ENCODE data around the gene IQCE.

IQCE gene

DNA sequence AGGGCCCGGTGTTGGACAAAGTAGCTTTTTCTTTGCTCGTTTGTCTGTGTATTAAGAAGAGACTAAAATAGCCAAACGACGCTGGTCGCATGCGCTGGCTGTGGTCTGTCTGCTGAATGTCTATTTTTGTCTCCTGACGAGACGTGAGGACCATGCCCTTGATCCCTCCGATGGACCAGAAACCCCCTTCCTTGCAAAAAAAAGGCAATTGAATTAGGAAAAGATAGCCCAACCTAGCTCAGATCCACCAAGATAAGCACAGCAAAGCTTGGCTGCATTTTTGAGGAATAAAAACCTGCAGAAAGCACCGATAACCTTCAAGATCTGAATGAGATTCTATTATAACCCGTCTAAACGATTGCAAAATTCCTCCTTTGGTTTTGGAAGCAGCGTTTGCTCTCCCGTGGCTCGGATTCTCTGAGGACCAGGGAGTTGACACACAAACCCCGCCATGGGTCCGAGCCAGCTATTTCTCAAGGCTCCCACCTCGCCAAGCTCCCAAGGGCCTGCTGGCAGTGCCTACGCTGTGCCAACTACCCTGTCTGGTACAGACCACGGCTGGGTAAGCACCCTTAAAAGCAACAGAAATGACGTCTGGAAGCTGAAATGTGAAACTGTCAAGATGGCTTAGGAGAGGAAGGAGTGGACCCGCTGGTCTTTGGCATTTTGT, 55.3 kb downstream of the IQCE start:
- no peak for DNase-seq (ENCODE audit: low read depth, low spot score)

DNA sequence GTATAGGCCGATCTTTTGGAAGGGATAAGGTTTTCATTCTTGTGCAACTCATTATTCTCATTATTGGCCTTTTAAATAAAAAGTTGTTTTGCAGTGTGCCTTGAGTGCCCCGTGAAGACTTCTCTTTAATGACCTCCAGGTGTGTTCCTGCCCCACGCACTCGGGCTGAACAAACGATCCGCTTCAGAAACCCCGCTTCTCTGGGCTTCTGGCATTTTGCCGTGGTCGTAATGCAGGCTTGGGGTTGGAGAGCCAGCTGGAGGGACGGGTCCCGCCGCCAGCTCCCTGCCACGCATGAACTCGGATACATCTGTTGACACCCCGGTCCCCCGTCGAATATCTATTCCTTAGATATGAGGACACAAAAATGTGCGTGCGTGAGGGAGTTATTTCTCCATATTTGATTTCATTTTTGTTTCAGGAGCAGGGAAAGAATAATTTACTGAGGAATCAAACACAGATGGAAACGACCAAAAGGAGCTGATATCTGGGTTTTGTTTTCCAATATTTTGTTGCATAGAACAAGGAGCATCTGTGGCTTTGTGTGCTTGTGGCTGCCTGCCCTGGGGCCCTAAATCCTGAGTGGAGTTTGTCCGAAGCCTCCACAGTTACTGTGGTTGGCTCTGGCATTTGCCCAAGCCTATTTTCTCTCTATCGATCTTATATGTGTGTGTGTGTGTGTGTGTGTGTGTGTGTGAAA, 56.0 kb downstream of the IQCE start:
- DNase-seq (ENCODE audit: low read depth, low spot score): no peak

- DNase-seq (ENCODE audit: low read depth, low spot score): no peak
Observed at GRCh38 chr7:2616387-2617324, 57.9 kb downstream of the IQCE start.

DNA sequence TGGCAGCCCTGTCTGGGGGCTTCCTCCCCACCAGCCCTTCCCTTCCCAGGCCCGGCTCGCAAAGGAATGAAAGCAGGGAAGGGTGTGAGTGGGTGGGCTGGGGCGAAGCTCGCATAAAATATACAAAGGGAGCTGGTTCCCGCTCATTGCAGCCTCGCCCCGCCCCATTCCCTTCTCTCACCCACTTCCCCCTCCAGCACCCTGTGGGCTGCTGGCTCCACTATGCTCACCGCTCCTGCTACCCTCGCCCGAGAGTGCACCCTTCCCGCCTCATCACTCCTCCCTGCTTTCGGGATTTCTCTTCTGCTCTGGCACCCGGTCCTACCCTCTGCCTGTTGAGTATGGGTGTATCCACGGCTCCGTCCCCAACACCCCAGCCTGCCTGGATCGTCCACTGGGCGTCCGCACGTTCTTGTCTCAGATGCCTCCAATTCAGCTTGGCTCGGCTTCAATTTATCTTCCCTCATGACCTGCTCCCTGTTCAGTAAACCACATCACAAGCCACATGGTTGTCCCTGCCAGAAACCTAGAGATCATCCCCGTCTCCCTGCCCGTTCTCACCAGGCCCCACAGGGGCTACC, 58.6 kb downstream of the IQCE start:
- no peak for DNase-seq (ENCODE audit: low read depth, low spot score)

DNA sequence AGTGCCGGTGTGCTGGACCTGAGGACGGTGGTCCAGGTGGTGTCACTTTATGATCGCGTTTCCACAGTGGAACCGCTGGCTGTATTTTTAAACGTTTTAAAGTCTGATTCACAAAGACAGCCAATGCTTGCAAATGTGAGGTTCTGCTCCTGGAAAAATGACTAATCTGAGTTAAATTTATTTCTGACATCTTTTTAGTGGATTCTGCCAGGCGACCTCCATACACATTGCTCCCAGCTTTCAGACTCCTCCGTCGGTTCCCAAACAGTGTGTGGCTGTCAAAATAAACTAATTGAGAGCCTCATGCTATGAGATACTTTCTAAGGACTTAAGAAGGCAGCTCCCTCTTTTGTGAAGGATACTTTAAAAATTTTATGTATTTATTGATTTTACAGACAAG, 60.3 kb downstream of the IQCE start:
- DNase-seq (ENCODE audit: low read depth, low spot score): no peak

DNA sequence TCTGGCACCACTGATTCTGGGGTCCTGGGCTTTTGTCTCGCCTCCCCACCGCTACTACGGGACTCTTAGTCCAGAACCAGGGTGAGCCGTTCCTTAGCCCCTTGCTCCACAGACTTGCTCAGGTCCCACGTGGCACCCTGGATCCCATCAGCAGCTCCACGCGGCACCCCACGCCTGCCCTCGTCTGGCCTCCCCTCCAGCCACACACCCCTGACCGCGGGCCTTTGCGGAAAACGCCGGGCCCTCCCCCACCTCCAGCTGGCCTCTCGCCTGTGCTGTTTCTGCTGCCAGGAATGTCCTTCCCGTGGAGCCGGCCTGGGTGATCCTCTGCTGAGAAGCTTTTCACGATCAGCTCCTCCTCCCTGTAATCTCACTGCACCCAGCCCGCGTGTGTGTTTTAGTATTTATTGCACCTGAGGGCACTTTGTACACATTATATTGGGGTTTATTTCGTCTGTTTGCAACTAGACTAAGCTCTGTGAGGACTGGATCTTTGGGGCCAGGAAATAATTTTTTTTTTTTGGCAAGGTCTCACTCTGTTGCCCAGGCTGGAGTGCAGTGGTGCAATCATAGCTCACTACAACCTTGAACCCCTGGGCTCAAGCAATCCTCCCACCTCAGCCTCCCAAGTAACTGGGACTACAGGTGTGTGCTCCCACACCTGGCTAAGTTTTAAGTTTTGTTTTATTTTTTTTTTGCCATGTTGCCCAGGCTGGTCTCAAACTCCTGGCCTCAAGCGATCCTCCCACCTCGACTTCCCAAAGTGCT, 62.5 kb downstream of the IQCE start:
- DNase-seq (ENCODE audit: low read depth, low spot score): peak; percentile 81

GRCh38 chr7:2621948-2622640, 63.3 kb downstream of the IQCE start:
- DNase-seq (ENCODE audit: low read depth, low spot score): peak; percentile 71

DNA sequence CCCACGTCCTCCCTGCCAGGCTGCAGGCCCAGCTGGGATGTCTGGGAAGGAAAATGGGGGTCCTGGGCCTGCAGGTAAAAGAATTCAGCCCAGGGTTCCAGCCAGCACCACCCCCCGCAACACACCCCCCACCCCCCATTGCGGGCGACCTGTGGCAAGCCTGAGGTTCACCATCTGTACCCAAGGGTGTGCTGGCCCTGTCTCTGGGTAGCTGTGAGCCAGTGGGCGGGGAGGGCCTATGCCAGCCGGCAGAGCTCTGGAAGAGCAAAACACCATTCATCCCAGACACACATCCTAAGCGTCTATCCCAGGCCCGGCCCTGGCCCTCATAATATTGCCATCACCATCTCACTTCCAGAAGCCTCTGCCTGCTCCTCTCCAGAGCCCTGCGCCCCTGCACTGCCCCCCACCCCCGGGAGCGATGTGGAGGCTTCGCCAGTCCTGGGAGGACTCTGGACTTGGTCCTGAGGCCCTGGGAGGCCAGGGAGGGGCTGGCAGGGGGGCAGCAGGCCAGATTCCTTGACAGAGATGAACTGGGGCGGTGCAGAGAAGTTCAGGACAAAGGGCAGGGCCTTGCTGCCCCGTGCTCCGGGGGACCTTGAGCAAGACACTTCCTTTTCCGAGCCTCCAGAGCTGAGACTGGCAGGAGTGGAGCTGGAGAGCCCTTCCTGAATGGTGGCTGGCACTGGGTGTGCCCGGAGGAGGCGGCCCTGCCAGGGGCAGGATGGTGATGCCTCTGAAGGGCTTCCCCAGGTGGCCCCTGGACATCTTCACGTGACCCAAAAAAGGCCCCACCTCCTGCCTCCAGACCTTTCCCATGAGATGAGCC, 64.3 kb downstream of the IQCE start:
- no peak for DNase-seq (ENCODE audit: low read depth, low spot score)

- DNase-seq (ENCODE audit: low read depth, low spot score): no peak
Observed at GRCh38 chr7:2623698-2624014, 64.9 kb downstream of the IQCE start.

DNA sequence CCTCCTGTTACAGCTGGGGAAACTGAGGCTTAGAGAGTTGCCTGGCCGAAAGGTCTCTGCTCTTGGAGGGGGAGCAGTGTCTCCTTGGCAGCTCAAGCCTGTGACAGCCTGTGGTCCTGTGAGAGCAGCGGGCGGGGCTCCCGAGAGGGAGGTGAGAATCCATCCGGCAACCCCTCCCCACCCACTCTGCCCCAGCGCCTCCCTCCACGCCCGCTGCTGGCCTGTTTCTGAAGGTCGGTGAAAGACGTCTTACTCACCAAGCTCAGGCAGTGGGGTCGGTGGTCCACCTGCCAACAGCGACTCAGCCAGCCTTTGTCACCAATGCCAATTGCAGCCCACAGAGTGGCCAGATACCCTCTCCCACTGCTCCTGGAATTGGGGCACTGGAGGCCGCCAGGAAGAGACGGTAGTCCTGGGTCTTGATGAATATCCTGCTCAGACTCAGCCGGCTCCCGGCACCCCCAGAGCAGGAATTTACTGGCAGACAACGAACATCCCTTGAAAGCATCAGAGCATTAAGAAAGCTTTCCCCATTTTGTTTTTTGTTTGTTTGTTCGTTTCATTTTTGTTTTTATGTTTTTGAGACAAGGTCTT, 65.6 kb downstream of the IQCE start:
- no peak for DNase-seq (ENCODE audit: low read depth, low spot score)

DNA sequence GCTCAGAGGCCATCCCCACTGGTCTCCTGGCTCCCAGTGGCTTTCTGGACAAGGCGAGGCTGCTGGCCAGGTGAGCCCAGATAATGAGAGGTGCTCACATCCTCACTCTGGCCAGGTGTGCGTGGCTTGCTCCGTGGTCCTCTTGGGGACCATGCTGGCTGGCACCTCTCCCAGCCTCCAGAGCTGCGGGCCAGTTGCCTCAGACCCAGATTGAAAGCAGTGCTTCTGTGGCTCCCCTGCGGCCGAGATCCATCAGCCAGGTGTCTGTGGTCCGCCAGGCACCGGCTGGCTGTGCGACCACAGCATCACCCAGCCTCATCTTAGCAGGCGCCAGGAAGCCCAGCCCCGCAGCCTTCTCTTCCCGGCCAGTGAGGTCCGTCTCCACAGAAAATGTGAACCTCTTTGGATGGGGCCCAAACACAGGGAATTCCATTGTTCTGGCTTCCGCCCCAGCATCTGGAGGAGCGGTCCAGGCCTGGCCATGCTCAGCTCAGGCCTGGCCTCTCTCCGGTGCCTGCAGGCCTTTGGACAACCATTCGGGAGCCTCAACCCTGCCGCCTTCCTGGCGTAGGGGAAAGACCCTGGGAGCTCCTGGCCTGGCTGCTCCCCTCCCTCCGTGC, 67.8 kb downstream of the IQCE start:
- DNase-seq (ENCODE audit: low read depth, low spot score): peak; percentile 80

DNA sequence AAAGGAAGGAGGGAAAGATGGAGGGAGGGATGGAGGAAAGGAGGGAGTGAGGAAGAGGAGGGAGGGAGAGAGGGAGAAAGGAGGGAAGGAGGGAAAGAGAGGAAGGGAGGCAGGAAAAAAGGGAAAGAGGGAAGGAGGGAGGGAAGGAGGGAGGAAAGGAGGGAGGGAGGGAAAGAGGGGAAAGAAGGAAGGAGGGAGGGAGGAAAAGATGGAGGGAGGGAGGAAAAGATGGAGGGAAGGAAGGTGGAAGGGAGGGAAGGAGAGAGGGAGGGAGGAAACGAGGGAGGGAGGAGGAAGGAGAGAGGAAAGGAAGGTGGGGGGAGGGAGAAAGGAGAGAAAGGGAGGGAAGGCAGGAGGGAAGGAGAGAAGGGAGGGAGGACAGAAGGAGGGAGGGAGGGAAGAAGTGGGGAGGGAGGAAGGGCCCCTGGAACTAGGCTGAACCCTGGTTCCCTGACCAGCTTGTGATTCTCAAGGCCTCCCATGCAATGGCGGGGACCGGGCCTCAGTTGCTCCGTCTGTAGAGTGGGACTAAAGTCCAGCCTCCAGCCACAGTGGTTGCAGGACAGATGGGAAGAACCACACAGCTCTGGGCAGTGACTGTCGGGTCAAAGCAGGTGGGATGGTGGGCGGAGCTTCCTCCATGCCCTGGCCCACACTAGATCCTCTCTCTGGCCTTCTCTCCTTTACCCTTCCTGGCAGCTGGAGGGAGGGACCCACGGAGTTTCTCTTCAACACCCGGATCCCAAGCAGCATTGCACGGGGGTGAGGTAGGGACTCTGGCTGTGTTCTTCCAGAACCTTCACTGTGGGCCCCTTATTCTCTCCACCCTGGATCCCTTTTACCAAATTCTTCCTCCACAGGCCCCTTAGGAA, 68.7 kb downstream of the IQCE start:
- no peak for DNase-seq (ENCODE audit: low read depth, low spot score)

GRCh38 chr7:2628130-2628482, 69.3 kb downstream of the IQCE start:
- no peak for DNase-seq (ENCODE audit: low read depth, low spot score)

DNA sequence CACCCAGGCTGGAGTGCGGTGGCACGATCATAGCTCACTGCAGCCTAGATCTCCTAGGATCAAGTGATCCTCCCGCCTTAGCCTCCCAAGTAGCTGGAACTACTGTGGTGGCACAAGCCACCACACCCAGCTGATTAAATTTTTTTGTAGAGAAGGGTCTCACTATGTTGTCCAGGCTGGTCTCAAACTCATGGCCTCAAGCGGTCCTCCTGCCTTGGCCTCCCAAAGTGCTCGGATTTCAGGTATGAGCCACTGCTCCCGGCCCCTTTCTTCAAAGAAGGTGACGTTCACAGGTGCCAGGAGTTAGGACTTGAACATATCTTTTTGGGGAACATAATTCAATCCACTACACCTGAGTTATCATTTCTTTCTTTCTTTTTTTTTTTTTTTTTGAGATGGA, 70.1 kb downstream of the IQCE start:
- DNase-seq (ENCODE audit: low read depth, low spot score): no peak

- no peak for DNase-seq (ENCODE audit: low read depth, low spot score)
Observed at GRCh38 chr7:2629746-2630681, 71.2 kb downstream of the IQCE start.

GRCh38 chr7:2631946-2632732, 73.4 kb downstream of the IQCE start, which contains the start of gene TTYH3:
TSS of gene TTYH3 (plus strand) at chr7:2631986. CDS start at chr7:2632156, 170 bp downstream.
- no peak for DNase-seq (ENCODE audit: low read depth, low spot score)
